HG03457 (cell line): ENCODE measurements around the gene ITSN1.

Source experiments
- ATAC-seq: cut with Tn5 transposase; IDR thresholded peaks from one replicate; pipeline ENCODE4 v1.9.1; 2021; ENCODE audit warnings: moderate number of reproducible peaks; ENCODE audit not compliant: unreplicated experiment

Gene ITSN1

DNA sequence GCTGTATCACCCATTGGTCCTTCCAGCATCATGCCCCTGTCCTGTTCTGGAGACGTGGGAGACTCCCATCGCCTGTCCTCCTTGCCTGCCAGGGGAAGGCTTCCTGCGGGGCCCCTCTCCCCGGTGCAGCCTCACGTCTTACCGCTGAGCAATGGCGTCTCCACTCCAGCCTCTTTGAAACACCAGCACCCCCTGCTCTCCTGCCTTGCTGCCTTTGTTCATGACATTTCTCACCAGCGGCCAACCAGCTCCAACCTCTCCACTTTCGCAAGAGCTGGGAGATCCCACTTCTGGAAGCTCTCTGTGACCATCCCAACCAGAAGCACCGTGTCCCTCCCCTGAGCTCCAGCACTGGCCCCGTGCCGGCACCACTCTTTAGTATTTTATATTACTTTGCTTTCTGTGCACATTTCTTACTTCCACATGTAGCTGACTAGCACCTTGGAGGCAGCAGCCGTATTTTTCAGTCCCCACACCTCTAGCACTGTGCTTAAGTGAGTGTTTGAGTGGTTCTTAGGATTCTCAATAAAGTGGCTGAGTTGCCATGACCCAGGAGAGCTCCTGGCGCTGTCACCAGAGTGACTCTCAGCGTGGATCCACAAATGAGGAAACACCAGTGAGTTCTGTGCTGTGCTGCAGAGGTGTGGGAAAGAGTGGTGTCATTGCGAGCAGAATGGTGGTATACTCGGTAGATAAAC lies 189.8 kb downstream of the ITSN1 start:
- no peak for ATAC-seq

DNA sequence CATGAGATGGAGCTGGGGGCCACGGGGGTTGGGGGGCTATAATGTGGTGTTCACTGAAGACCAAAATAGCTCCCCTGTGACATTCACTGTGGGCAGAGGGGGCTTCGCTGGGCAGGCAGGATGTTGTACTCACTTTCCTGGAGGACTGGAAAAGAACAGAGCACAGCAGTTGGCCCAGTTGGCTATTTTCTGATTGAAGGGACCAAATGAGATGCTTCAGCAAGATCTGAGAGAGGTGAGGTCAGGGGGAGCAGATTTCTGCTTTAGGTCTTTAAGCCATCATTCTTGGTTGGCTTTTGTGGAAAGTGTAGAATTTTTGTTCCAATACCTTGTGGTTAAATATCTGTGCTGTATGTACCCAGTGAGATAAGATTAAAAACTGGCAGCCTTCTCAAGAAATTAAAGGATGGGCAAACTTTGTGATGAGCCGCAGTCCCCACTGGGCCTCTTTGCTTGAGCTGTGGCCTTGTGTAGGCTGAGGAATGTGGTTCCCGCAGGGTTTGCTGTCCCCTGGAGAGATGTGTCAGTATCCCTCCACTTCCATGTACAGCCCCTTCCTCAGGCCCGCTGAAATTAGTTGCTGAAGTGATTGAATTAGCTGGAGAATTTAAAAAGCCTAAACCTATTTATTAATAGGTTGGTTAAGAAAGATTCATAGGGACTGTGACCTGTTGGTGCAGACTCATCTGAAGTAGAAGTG lies 192.7 kb downstream of the ITSN1 start:
- ATAC-seq: no peak

GRCh38 chr21:33835920-33836319 lies 193.6 kb downstream of the ITSN1 start:
- no peak for ATAC-seq

DNA sequence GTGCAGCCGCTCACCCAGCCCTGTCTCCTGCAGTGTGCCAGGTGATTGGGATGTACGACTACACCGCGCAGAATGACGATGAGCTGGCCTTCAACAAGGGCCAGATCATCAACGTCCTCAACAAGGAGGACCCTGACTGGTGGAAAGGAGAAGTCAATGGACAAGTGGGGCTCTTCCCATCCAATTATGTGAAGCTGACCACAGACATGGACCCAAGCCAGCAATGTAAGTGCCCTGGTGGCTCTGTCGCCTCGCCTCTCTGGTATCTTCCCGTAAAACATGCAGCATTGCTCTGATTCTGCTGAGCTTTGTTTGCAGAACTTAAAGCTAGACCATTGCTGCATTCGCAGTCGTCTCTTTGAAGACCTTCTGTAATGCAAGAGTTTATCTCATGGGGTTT lies 194.1 kb downstream of the ITSN1 start:
- ATAC-seq: no peak

- no peak for ATAC-seq
Observed at GRCh38 chr21:33839167-33839716, 196.9 kb downstream of the ITSN1 start.

DNA sequence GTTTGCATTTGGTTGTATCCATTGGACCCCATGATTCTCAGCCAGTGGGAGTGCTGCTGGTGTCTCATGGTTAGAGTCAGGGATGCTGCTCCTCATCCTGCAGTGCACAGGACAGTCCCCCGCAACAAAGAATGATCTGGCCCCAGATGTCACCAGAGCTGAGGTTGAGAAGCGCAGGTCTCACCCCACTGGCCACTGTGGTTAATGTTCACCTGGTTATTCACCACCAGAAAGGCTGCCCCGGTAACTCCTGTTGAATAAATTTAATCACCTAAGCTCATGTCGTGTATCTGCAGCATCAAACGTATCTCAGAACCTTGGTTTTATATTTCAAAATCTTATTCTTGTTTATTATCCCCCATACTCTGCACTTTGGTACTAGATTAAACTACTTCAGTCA lies 197.5 kb downstream of the ITSN1 start:
- ATAC-seq: no peak

DNA sequence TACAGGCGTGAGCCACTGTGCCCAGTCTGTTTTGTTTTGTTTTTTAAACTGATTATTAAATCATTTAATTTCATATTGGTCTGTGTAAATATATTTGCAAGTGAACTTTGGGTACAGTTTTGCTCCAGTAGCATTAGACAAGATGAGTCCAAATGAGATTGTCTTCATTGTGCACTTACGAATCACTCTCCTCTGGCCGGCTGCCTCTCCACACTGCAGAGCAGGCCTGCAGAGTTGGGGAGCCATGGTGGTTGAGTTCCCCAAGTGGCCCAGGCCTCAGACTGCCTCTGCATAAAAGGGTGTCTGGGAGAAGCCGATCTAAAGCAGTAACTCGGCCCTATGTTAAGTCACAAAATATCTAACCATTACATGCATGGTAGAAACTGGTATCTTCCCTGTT lies 198.5 kb downstream of the ITSN1 start:
- ATAC-seq: no peak

GRCh38 chr21:33841561-33841960 lies 199.3 kb downstream of the ITSN1 start:
- no peak for ATAC-seq

GRCh38 chr21:33843216-33843615 lies 200.9 kb downstream of the ITSN1 start:
- no peak for ATAC-seq

DNA sequence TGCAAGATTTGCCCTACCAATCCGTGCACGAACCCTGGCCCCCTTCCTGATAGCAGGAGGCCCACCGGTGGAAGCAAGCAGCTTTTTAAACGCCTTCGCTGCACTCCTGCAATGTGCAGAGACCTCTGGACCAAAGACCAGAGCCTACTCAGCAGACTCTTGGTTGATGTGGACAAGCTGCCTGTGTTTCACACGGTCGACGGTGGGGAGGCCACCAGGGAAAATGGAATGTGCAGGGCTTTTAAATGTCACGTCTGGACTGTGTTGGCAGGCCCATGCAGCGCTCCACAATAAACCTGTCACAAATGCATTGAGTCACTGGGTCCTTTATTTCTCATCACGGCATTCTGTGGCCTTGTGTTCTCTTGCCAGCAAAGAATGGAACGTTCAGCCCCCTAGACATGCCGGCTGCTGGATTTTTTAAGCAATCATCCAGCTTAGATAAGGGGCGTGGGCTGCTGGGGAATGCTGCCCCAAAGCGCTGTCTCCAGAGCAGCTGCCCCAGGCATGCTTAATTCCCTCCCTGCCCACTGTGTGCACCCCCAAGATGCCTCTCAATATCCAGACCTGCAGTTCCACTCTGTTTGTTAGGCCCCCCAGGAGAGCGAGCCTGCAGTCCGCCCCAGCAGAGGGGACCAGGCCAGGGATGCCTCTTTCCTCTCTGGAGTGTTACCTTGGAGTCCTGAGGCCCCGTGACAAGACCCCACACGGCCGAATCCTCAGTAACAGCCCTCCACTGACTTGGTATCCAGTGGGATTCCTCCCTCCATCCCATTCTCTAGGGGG lies 202.0 kb downstream of the ITSN1 start:
- no peak for ATAC-seq

DNA sequence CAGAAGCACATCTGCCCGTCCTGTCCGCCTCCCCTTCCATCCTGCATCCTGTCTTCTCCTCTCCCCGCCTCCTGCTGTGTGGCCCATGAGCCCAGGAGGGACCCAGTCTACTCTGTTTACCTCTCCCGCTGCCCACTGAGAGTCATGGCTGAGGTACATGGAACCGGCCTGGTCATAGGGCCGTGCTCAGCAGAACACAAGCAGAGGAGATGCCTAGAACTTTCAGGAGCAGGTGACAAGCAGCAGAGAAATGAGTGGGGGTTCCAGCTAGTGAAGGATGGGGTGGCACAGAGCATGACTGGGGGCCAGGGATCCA lies 202.5 kb downstream of the ITSN1 start:
- ATAC-seq: no peak

DNA sequence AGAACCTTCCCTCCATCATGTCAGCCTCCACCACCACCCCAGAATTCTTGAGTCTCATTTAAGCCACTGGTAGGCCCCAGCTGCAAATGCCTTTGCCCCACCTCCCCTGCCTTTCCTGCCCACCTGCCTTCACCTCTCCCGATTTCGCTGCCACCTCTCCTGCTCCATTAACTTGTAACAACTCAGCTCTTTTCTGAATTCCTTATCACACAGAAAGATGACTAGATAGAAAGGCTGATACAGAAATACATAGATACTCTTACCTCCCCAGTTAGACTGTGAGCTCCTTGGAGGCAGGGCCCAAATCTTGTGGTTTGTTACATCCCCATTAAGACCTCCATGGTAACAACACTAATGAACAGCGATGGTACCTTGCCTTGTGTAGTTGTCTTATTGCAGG lies 203.8 kb downstream of the ITSN1 start:
- ATAC-seq: no peak

DNA sequence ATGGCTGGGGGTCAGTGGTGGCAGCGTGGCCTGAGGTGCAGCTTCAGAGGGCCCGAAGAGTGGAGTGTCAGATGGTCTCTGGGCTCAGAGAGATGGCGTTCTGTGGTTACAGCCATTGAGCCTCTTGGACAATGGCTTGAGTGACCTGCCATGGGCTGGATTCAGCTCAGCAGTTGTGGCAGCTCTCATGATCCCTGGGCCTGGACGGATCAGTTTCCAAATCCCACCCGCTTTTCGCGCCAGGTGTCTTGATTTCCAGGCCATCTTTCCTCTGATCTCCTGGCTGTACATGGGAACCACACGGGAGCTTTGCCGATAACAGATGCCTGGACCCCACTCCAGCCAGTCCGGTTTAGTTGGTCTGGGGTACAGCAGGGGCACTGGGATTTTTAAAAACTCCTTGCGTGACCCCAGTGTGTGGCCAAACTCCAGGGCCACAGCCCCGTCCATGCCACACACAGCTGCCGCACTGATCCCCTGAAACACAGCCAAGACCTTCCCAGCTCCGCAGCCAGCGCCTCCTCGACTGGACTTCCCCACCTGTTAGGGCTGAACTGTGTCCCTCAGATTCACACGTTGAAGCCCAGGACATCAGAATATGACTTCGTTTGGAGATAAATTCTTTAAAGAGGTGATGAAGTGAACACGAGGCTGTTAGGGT lies 205.4 kb downstream of the ITSN1 start:
- no peak for ATAC-seq

GRCh38 chr21:33848249-33848953 lies 206.1 kb downstream of the ITSN1 start:
- ATAC-seq: no peak

- ATAC-seq: no peak
Observed at GRCh38 chr21:33849834-33850233, 207.5 kb downstream of the ITSN1 start.

- ATAC-seq: no peak
Observed at GRCh38 chr21:33850401-33850800, 208.1 kb downstream of the ITSN1 start.

DNA sequence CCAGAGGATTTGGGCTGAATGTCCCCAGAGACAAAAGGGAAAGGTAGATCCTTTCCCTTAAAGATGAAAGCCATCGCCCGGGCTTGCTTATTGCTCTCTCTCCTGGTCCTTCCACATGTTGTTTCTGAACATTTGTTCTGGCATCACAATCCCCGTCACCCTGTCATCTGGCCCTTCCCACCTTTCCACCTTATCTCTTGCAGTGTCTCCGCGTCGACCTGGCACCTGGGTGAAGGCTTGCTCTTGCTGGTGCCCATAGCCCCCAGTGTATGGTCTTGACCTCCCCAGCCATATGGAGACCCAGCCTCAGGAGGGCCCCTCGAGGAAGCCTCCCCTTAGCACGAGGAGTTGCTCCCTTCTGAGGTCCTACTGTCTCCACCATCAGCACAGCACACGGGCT lies 208.7 kb downstream of the ITSN1 start:
- ATAC-seq: no peak

GRCh38 chr21:33852485-33852884 lies 210.2 kb downstream of the ITSN1 start:
- ATAC-seq: no peak

GRCh38 chr21:33854604-33855003 lies 212.3 kb downstream of the ITSN1 start:
- ATAC-seq: no peak

- ATAC-seq: no peak
Observed at GRCh38 chr21:33855190-33855589, 212.9 kb downstream of the ITSN1 start.
